Activated CD8-positive, alpha-beta T cell treated with anti-CD3 and anti-CD28 coated beads, Interleukin-2, amount 10 ng/mL, durations not matched to agents 7 days and 5 days (primary cell): Measurements from ENCODE around the gene RNASEH2B. TPM values are rescaled to one million over a fixed set of nuclear protein-coding genes. Genes with fewer than 3 reads are reported as not detected.

Experiments used
- ATAC-seq: fragments of 150-1000 bp; cut with Tn5 transposase; one replicate; pipeline ENCODE4 v1.10.0; 2021; ENCODE audit warnings: moderate library complexity
- CTCF ChIA-PET: fragments of 350-600 bp; sonication (Branson Sonifier 250); formaldehyde crosslinking; loops from one replicate; lab custom pipeline; 2021; ENCODE audit warnings: antibody characterized with exemption; lab: Charles Lee
- POLR2A ChIA-PET: fragments of 350-600 bp; sonication (Branson Sonifier 250); formaldehyde crosslinking; loops from one replicate; lab custom pipeline; 2021; ENCODE audit warnings: antibody characterized with exemption; lab: Charles Lee
- DNase-seq: peaks from one replicate; pipeline ENCODE4 v3.0.0-alpha.2; 2020
- H3K27ac Mint-ChIP-seq: one replicate; pipeline ENCODE4 v1.8.0; 2021; ENCODE audit warnings: mild to moderate bottlenecking, mixed read lengths
- H3K27me3 Mint-ChIP-seq: one replicate; pipeline ENCODE4 v1.8.0; 2021; ENCODE audit warnings: low read depth, mixed read lengths
- H3K36me3 Mint-ChIP-seq: one replicate; pipeline ENCODE4 v1.8.0; 2021; ENCODE audit warnings: low read depth, mixed read lengths
- H3K4me1 Mint-ChIP-seq: one replicate; pipeline ENCODE4 v1.8.0; 2021; ENCODE audit warnings: low read depth, mixed read lengths
- H3K4me3 Mint-ChIP-seq: one replicate; pipeline ENCODE4 v1.8.0; 2021; ENCODE audit warnings: mild to moderate bottlenecking, mixed read lengths
- H3K9me3 Mint-ChIP-seq: one replicate; pipeline ENCODE4 v1.8.0; 2022; ENCODE audit warnings: mixed read lengths; ENCODE audit not compliant: insufficient read depth
- total RNA-seq, 2 experiments: library from RNA; stranded (reverse); gene quantifications; one replicate each; pipeline ENCODE4 v1.2.3, GENCODE V29; 2021

Gene RNASEH2B
- total RNA-seq, 2 experiments from 2014 or later = 105 to 107 TPM

GRCh38 chr13:50998326-50998725 is 88.7 kb downstream of the RNASEH2B start:
- Mint-ChIP-seq H3K4me1 (peaks cover 2% of the 10 kb centered on the region), H3K4me3 (no peak overlapping the region), H3K27ac (no peak overlapping the region), H3K9me3 (no peaks in the 10 kb centered on the region), H3K27me3 (peaks cover 14% of the 10 kb centered on the region), H3K36me3 (no peaks in the 10 kb centered on the region)
- ATAC-seq (no peak), DNase-seq (no peak)
- ChIA-PET CTCF (no interaction called here), POLR2A (no interaction called here)

GRCh38 chr13:50999641-51000040 is 90.0 kb downstream of the RNASEH2B start:
- POLR2A ChIA-PET = no interaction called here
- no peak for DNase-seq
- H3K27me3 Mint-ChIP-seq = peaks cover 20% of the 10 kb centered on the region
- CTCF ChIA-PET = no interaction called here
- no peaks in the 10 kb centered on the region for H3K9me3 Mint-ChIP-seq
- H3K27ac Mint-ChIP-seq = no peak overlapping the region
- H3K4me1 Mint-ChIP-seq = no peaks in the 10 kb centered on the region
- no peaks in the 10 kb centered on the region for H3K36me3 Mint-ChIP-seq
- no peak overlapping the region for H3K4me3 Mint-ChIP-seq
- no peak for ATAC-seq

GRCh38 chr13:51000061-51000460 is 90.5 kb downstream of the RNASEH2B start:
- CTCF ChIA-PET = no interaction called here
- no peak overlapping the region for H3K4me3 Mint-ChIP-seq

GRCh38 chr13:51000571-51001260 is 91.1 kb downstream of the RNASEH2B start:
- peaks cover 20% of the 10 kb centered on the region for H3K27me3 Mint-ChIP-seq
- H3K27ac Mint-ChIP-seq = no peak overlapping the region
- DNase-seq (no peak), ATAC-seq (no peak)
- POLR2A ChIA-PET = no interaction called here
- H3K9me3 Mint-ChIP-seq = no peaks in the 10 kb centered on the region
- no peak overlapping the region for H3K4me3 Mint-ChIP-seq
- H3K36me3 Mint-ChIP-seq = no peaks in the 10 kb centered on the region
- CTCF ChIA-PET = no interaction called here
- H3K4me1 Mint-ChIP-seq = no peaks in the 10 kb centered on the region

More at GRCh38 chr13:51000061-51000460, 90.5 kb downstream of the RNASEH2B start:
- Mint-ChIP-seq H3K9me3 (no peaks in the 10 kb centered on the region), H3K27ac (no peak overlapping the region), H3K27me3 (peaks cover 20% of the 10 kb centered on the region), H3K4me1 (no peaks in the 10 kb centered on the region), H3K36me3 (no peaks in the 10 kb centered on the region)
- DNase-seq (no peak), ATAC-seq (no peak)
- POLR2A ChIA-PET = no interaction called here

- Mint-ChIP-seq H3K4me3 (no peak overlapping the region), H3K4me1 (no peaks in the 10 kb centered on the region), H3K9me3 (no peaks in the 10 kb centered on the region), H3K36me3 (no peaks in the 10 kb centered on the region), H3K27ac (no peak overlapping the region), H3K27me3 (peaks cover 20% of the 10 kb centered on the region)
- ChIA-PET POLR2A (no interaction called here), CTCF (no interaction called here)
- no peak for ATAC-seq
- DNase-seq = no peak
These were observed 91.7 kb downstream of the RNASEH2B start for GRCh38 chr13:51001335-51001734.

DNA sequence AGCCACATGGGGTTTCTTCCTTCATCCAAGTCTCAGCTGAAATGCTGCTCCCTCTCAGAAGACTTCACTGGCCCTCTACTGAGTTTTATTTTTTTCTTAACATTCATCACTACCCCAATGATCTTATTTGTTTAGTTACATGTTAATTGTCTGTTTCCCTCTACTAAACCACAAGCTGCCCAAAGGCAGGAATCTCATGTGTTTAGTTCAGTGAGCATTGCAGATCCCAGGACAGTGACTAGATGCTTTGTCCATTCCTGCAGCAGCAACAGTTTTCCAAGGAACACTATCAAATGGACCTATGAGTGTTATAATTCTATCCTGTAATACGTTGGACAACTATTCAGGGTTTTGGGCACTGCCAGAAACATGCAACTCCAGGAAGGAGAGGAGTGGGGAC is 93.1 kb downstream of the RNASEH2B start:
- POLR2A ChIA-PET = interaction anchor here (0.6 kb wide), 1 partner anchor 29 kb away, joined by 3 read pairs; no protein-coding TSS in a partner anchor
- ATAC-seq = no peak
- no peaks in the 10 kb centered on the region for H3K4me1 Mint-ChIP-seq
- no peaks in the 10 kb centered on the region for H3K9me3 Mint-ChIP-seq
- H3K4me3 Mint-ChIP-seq = no peak overlapping the region
- H3K27me3 Mint-ChIP-seq = peaks cover 23% of the 10 kb centered on the region
- no peak overlapping the region for H3K27ac Mint-ChIP-seq
- DNase-seq = no peak
- CTCF ChIA-PET = no interaction called here
- no peaks in the 10 kb centered on the region for H3K36me3 Mint-ChIP-seq

DNA sequence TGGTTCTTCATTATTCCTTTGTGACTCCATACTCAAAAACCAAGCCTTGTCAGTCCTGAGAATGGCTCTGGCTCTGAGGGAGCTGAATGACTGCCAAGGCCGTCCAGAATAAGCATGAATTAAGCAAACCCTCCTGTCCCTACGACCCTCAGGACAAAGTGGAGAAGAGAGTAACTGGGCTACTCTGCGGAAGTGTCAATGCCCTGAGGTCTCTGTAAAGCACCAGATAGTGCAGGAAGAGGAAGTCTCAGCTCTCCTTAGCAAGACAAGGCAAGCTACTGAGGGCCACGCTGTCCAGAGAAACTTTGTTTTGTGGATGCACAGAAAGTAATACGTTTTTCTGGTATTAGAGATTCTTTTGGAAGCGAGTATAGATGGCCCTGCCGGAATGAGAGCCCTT is 94.1 kb downstream of the RNASEH2B start:
- H3K27me3 Mint-ChIP-seq = peaks cover 21% of the 10 kb centered on the region
- H3K4me3 Mint-ChIP-seq = no peak overlapping the region
- DNase-seq (no peak), ATAC-seq (no peak)
- no peaks in the 10 kb centered on the region for H3K4me1 Mint-ChIP-seq
- no peaks in the 10 kb centered on the region for H3K36me3 Mint-ChIP-seq
- H3K9me3 Mint-ChIP-seq = no peaks in the 10 kb centered on the region
- no peak overlapping the region for H3K27ac Mint-ChIP-seq
- POLR2A ChIA-PET = no interaction called here
- CTCF ChIA-PET = no interaction called here

DNA sequence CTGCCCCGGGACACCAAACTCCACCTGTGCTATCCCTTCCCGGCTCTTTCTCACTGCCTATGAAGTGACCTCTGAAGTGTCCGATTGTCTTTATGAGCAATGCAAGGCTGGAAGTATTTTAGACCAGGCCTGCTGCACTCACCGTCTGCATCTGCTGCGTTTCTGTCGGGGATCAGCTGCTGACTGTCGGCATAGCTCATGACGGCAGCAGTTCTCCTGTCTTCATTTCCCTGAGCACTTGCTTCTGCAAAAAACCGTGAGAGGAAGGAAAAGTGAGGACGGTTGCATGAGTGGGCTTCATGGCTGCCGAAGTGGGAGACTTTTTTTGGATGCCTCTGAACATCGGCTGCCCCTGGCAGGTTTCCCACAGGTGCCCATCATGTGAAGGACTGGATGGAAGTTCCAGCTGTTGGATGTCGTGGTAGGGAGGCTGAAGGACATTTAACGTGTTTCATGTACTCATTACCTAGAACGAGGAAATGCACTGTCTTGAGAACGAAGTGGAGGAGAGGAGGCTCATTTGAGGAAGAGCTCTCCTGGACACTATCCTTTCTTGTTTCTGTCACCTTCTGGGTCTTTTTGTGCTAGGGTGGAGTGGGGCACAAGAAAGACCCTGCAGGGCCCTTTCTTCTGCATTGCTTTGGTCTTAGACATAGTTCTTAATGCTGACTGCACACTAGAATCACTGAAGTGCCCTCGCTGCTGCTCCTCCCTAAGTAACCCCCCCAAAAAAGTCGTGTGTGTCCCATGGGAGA is 94.7 kb downstream of the RNASEH2B start:
- POLR2A ChIA-PET = no interaction called here
- DNase-seq = no peak
- Mint-ChIP-seq H3K4me1 (no peaks in the 10 kb centered on the region), H3K27ac (no peak overlapping the region), H3K9me3 (no peaks in the 10 kb centered on the region), H3K36me3 (no peaks in the 10 kb centered on the region), H3K27me3 (peaks cover 21% of the 10 kb centered on the region), H3K4me3 (no peak overlapping the region)
- ATAC-seq = no peak
- CTCF ChIA-PET = no interaction called here

DNA sequence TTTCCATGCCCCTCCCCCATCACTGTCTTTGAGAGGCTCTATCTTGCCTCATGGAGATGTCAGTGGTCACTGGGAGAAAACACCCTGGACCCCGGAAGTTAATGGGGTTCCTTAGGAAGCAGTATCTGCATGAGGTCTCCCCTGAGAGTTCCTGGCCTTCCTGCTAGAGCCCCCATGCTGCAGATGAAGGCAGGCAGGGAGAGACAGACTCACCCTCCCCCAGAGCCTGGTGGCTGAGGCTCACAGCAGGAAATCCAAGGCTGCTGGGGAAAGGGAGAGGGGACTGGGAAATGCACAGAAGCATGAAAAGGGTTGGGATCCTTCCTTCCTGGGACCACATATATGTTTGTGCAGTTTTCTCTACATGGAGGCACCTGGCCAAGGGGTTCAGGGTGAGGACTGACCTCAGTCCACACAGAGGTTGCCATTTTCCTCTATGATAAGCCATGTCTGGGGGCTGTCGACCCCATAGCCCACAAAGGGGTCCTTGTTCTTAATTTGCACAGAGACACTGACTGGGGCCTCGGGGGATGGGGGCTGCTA is 95.4 kb downstream of the RNASEH2B start:
- no peaks in the 10 kb centered on the region for H3K9me3 Mint-ChIP-seq
- CTCF ChIA-PET = no interaction called here
- ATAC-seq = no peak

DNA sequence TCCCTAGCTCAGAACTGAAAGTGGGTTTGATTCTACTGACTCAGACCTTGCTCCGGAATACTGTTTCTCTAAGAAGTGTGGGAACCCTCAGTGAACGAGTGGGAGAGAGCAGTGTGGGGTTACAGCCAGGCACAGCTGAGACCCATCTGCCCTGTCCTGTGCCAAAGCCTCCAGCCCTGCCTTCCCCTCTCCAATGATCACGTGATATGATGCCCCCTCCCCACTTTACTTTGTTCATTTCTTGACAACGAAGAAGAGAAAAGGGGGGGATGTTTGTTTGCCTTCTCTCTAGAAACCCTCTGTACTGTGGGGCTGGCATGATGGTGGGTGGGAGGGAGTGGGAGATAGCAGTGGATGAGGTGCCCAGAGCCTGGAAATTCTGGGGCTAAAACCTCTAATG is 96.0 kb downstream of the RNASEH2B start:
- Mint-ChIP-seq H3K4me3 (no peak overlapping the region), H3K4me1 (no peaks in the 10 kb centered on the region), H3K27ac (no peak overlapping the region), H3K36me3 (no peaks in the 10 kb centered on the region), H3K9me3 (no peaks in the 10 kb centered on the region), H3K27me3 (peaks cover 23% of the 10 kb centered on the region)
- no peak for DNase-seq
- ChIA-PET CTCF (interaction anchor here (1.3 kb wide), 1 partner anchor 13 kb away, joined by 3 read pairs; no protein-coding TSS in a partner anchor), POLR2A (no interaction called here)
- ATAC-seq = no peak

More for the DNA sequence above, 95.4 kb downstream of the RNASEH2B start:
- DNase-seq = no peak
- Mint-ChIP-seq H3K27me3 (peaks cover 23% of the 10 kb centered on the region), H3K4me1 (no peaks in the 10 kb centered on the region), H3K4me3 (no peak overlapping the region), H3K36me3 (no peaks in the 10 kb centered on the region), H3K27ac (no peak overlapping the region)
- POLR2A ChIA-PET = no interaction called here
